HG03442 (cell line): ENCODE results near the gene CDC37.

Experiments
- ATAC-seq: cut with Tn5 transposase; IDR thresholded peaks from one replicate; pipeline ENCODE4 v1.9.1; 2021; ENCODE audit warnings: mild to moderate bottlenecking, moderate library complexity; ENCODE audit not compliant: unreplicated experiment

Gene CDC37

GRCh38 chr19:10362259-10362658 lies 41.1 kb downstream of the CDC37 start:
- no peak for ATAC-seq

DNA sequence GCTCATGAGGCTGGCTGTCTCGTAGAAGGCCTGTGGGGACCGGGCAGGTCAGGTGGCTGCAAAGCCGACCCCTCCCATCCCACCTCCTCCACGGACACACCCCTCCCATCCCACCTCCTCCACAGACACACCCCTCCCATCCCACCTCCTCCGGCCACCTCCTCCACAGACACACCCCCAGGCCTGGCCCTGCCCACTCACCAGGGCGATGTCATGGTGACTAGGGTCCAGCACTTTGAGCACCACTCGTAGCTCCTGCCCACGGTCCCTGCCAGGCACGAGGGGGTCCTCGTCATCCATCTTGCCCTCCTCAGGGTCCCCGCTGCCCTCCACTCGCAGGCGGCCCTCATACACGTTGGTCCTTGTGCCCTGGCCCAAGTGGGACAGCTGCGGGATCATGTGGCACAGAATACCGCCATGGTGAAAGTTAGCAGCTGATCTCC lies 41.8 kb downstream of the CDC37 start:
- ATAC-seq, result no peak

DNA sequence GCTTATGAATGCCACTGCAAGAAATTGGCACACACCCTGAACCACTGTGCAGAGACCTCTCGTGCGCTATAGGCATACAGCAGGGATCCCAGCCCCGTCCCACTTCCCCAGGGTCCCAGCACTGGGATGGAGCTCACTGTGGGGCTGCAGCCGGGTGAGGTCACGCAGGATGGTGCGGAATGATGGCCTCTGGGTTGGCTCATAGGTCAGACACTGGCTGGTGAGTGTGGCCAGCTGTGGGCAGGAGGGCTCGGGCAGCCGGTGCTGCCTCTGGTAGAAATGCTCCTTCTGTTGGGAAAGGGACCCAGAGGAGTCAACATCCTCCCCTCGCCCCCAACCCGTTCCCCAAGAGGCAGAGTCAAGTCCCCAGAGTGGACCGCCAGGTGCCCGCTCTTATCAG lies 46.9 kb downstream of the CDC37 start:
- no peak for ATAC-seq

- no peak for ATAC-seq
Measured at GRCh38 chr19:10353793-10354391, 49.5 kb downstream of the CDC37 start.

GRCh38 chr19:10352764-10353671 lies 50.3 kb downstream of the CDC37 start:
- ATAC-seq, result no peak

GRCh38 chr19:10346509-10346908 lies 56.8 kb downstream of the CDC37 start:
- no peak for ATAC-seq

GRCh38 chr19:10344780-10345179 lies 58.6 kb downstream of the CDC37 start:
- no peak for ATAC-seq

DNA sequence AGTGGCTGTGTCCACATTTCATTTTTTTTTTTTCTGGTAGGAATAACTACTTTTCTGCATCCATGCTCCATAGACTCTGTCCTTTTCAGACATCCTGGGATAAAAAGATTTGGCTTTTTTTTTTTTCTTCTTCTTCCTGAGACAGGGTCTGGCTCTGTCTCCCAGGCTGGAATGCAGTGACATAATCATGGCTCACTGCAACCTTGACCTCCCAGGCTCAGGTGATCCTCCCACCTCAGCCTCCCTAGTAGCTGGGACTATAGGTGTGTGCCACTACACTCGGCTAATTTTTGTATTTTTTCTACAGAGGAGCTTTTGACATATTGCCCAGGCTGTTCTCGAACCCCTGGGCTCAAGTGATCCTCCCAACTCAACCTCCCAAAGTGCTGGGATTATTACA lies 59.8 kb downstream of the CDC37 start:
- ATAC-seq, result no peak
